Adrenal gland (tissue), 5 donors: ENCODE data around the gene PRKCE.

Experiments
- POLR2A ChIP-seq, 2 donors: fragments of 450-650 bp; IDR thresholded peaks; one replicate each; pipeline ENCODE4 v1.6.1; 2017; ENCODE audit warnings: antibody characterized with exemption in 2 of 2, mild to moderate bottlenecking in 2 of 2, moderate library complexity in 1 of 2
- TF ChIP-seq, protein P1 (sequence below), 6 experiments: fragments of 450-650 bp in 4 of 6; fragments of 200-600 bp in 2 of 6; sonication (generic) in 1 of 6; IDR thresholded peaks; 1 replicate in 5 of 6; 2 replicates in 1 of 6; pipeline versions ENCODE4 v1.5.1 to v1.8.0; 2016 to 2021; ENCODE audit warnings: antibody characterized with exemption in 6 of 6, mild to moderate bottlenecking in 2 of 6, moderate library complexity in 1 of 6
- donor health status: DM: no; HTN: no; CAD: no.

DNA sequence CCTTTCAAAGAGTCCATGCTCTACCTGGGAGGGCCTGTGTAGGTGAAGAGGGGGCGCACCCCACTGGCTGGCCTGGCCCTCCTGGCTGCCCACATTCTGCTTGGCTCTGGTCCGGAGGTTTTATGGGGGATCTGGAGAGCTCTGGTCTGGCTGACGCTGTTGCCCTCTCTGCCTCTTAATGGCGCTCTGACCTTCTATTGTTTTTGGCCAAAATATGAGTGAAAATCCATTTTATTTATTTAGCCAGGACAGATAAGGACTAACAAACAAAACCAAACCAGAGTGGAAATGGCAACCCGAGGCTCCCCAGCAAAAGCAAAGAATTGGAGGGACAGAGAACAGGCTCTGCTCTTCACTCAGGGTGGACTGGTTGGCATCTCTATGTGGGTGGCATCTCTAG is 45.7 kb downstream of the PRKCE start:
- TF ChIP-seq, protein P1, sequence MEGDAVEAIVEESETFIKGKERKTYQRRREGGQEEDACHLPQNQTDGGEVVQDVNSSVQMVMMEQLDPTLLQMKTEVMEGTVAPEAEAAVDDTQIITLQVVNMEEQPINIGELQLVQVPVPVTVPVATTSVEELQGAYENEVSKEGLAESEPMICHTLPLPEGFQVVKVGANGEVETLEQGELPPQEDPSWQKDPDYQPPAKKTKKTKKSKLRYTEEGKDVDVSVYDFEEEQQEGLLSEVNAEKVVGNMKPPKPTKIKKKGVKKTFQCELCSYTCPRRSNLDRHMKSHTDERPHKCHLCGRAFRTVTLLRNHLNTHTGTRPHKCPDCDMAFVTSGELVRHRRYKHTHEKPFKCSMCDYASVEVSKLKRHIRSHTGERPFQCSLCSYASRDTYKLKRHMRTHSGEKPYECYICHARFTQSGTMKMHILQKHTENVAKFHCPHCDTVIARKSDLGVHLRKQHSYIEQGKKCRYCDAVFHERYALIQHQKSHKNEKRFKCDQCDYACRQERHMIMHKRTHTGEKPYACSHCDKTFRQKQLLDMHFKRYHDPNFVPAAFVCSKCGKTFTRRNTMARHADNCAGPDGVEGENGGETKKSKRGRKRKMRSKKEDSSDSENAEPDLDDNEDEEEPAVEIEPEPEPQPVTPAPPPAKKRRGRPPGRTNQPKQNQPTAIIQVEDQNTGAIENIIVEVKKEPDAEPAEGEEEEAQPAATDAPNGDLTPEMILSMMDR (IDR thresholded peaks at IDR 0.05) = no peak
- no peak for TF ChIP-seq POLR2A (IDR thresholded peaks at IDR 0.05)
